Measurements from ENCODE around the gene CARD19.

The CARD19 gene

DNA sequence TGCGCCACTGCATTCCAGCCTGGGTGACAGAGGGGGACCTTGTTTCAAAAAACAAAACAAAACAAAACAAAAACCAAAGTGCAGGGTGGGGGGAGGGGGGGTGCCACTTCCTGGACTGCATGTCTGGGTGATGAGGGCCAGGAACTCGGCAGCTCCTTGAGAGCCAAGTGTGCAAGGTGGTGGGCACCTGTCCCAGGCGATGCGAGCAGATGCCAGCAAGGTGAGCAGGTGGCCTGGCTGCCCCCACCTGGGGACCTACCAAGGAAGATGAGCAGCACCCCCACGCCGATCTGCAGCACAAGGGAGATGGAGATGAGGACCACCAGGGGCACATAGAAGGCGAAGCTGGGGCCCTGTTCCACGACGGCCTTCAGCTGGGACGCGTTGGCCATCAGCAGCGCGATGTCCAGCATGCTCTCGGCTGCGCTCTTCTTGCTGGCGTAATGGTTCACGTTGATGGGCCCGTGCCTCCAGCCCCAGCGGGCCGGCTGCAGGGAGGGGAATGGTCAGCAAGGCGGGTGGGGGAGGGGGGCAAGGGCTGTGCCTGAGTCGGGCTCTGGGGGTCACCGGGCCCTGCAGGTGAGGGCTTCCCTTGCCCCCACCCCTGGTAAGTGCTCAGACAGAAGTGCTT is 30.2 kb downstream of the CARD19 start:
- CTCF ChIA-PET, result interaction anchor here (0.6 to 1.1 kb wide), 3 partner anchors 16 to 33 kb away, joined by 3 to 5 read pairs (median 4); no protein-coding TSS in a partner anchor
- TF ChIP-seq, protein P1, sequence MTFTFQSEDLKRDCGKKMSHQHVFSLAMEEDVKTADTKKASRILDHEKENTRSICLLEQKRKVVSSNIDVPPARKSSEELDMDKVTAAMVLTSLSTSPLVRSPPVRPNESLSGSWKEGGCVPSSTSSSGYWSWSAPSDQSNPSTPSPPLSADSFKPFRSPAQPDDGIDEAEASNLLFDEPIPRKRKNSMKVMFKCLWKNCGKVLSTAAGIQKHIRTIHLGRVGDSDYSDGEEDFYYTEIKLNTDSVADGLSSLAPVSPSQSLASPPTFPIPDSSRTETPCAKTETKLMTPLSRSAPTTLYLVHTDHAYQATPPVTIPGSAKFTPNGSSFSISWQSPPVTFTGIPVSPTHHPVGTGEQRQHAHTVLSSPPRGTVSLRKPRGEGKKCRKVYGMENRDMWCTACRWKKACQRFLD (tag by site-specific recombination; IDR thresholded peaks at IDR 0.05), result no peak
- no peak for TF ChIP-seq ZNF510 (tag by site-specific recombination; IDR thresholded peaks at IDR 0.05; ENCODE audit: insufficient replicate concordance)
- TF ChIP-seq, protein P2, sequence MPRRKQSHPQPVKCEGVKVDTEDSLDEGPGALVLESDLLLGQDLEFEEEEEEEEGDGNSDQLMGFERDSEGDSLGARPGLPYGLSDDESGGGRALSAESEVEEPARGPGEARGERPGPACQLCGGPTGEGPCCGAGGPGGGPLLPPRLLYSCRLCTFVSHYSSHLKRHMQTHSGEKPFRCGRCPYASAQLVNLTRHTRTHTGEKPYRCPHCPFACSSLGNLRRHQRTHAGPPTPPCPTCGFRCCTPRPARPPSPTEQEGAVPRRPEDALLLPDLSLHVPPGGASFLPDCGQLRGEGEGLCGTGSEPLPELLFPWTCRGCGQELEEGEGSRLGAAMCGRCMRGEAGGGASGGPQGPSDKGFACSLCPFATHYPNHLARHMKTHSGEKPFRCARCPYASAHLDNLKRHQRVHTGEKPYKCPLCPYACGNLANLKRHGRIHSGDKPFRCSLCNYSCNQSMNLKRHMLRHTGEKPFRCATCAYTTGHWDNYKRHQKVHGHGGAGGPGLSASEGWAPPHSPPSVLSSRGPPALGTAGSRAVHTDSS (tag by site-specific recombination; IDR thresholded peaks at IDR 0.05), result no peak
- no peak for TF ChIP-seq ZNF394 (tag by site-specific recombination; IDR thresholded peaks at IDR 0.05; ENCODE audit: borderline replicate concordance)
- TF ChIP-seq ZSCAN23 (tag by site-specific recombination; IDR thresholded peaks at IDR 0.05), result no peak
- no peak for TF ChIP-seq YY2 (tag by site-specific recombination; IDR thresholded peaks at IDR 0.05)
- TF ChIP-seq, protein P3, sequence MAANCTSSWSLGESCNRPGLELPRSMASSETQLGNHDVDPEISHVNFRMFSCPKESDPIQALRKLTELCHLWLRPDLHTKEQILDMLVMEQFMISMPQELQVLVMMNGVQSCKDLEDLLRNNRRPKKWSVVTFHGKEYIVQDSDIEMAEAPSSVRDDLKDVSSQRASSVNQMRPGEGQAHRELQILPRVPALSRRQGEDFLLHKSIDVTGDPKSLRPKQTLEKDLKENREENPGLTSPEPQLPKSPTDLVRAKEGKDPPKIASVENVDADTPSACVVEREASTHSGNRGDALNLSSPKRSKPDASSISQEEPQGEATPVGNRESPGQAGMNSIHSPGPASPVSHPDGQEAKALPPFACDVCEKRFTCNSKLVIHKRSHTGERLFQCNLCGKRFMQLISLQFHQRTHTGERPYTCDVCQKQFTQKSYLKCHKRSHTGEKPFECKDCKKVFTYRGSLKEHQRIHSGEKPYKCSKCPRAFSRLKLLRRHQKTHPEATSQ (tag by site-specific recombination; IDR thresholded peaks at IDR 0.05), result no peak
- no peak for TF ChIP-seq ZNF600 (tag by site-specific recombination; IDR thresholded peaks at IDR 0.05)
- no peak for TF ChIP-seq ZNF785 (tag by site-specific recombination; IDR thresholded peaks at IDR 0.05)
- no peak for TF ChIP-seq IKZF3 (tag by site-specific recombination; IDR thresholded peaks at IDR 0.05)
- TF ChIP-seq, protein P4, sequence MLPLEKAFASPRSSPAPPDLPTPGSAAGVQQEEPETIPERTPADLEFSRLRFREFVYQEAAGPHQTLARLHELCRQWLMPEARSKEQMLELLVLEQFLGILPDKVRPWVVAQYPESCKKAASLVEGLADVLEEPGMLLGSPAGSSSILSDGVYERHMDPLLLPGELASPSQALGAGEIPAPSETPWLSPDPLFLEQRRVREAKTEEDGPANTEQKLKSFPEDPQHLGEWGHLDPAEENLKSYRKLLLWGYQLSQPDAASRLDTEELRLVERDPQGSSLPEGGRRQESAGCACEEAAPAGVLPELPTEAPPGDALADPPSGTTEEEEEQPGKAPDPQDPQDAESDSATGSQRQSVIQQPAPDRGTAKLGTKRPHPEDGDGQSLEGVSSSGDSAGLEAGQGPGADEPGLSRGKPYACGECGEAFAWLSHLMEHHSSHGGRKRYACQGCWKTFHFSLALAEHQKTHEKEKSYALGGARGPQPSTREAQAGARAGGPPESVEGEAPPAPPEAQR (tag by site-specific recombination; IDR thresholded peaks at IDR 0.05), result no peak
- TF ChIP-seq, protein P5, sequence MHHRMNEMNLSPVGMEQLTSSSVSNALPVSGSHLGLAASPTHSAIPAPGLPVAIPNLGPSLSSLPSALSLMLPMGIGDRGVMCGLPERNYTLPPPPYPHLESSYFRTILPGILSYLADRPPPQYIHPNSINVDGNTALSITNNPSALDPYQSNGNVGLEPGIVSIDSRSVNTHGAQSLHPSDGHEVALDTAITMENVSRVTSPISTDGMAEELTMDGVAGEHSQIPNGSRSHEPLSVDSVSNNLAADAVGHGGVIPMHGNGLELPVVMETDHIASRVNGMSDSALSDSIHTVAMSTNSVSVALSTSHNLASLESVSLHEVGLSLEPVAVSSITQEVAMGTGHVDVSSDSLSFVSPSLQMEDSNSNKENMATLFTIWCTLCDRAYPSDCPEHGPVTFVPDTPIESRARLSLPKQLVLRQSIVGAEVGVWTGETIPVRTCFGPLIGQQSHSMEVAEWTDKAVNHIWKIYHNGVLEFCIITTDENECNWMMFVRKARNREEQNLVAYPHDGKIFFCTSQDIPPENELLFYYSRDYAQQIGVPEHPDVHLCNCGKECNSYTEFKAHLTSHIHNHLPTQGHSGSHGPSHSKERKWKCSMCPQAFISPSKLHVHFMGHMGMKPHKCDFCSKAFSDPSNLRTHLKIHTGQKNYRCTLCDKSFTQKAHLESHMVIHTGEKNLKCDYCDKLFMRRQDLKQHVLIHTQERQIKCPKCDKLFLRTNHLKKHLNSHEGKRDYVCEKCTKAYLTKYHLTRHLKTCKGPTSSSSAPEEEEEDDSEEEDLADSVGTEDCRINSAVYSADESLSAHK (tag by site-specific recombination; IDR thresholded peaks at IDR 0.05), result no peak
- no peak for TF ChIP-seq BCL11B (tag by site-specific recombination; IDR thresholded peaks at IDR 0.05; ENCODE audit: low read depth)
- no peak for TF ChIP-seq REPIN1 (tag by site-specific recombination; IDR thresholded peaks at IDR 0.05; ENCODE audit: low read depth)
- TF ChIP-seq ZNF266 (tag by site-specific recombination; IDR thresholded peaks at IDR 0.05; ENCODE audit: low read depth), result no peak
- TF ChIP-seq ZNF404 (tag by site-specific recombination; IDR thresholded peaks at IDR 0.05), result no peak
- TF ChIP-seq ZNF585B (tag by site-specific recombination; IDR thresholded peaks at IDR 0.05), result no peak
- TF ChIP-seq ZBTB21 (tag by site-specific recombination; IDR thresholded peaks at IDR 0.05), result no peak
- TF ChIP-seq, protein P6, sequence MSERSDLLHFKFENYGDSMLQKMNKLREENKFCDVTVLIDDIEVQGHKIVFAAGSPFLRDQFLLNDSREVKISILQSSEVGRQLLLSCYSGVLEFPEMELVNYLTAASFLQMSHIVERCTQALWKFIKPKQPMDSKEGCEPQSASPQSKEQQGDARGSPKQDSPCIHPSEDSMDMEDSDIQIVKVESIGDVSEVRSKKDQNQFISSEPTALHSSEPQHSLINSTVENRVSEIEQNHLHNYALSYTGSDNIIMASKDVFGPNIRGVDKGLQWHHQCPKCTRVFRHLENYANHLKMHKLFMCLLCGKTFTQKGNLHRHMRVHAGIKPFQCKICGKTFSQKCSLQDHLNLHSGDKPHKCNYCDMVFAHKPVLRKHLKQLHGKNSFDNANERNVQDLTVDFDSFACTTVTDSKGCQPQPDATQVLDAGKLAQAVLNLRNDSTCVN (tag by site-specific recombination; optimal IDR thresholded peaks at IDR 0.05), result no peak
- no peak for TF ChIP-seq YY1 (tag by site-specific recombination; IDR thresholded peaks at IDR 0.05)
- Histone ChIP-seq H3K4me3 (ENCODE audit: low read depth, low read length) (no peak overlapping the region), H3K9me3 (ENCODE audit: control insufficient read depth, insufficient read depth, low read depth, low read length) (no peaks in the 10 kb centered on the region), H3K36me3 (ENCODE audit: control insufficient read depth in 2 of 2, insufficient read depth in 1 of 2, low read length in 2 of 2) (peaks cover 0 to 49% of the 10 kb centered on the region in 2 experiments; a peak in 2 of 3 replicates), H3K27ac (ENCODE audit: extremely low read depth, low read depth, low read length) (no peak overlapping the region), H3K4me1 (ENCODE audit: control insufficient read depth, insufficient read depth, low read length) (no peaks in the 10 kb centered on the region)
- POLR2A ChIA-PET, result interaction anchor here (0.8 to 1.2 kb wide), 2 partner anchors 7 to 8 kb away, joined by 3 read pairs; partner anchors contain the start of gene NINJ1

All from HEK293 (cell line).